ENCODE data around the gene TEX35.

DNA sequence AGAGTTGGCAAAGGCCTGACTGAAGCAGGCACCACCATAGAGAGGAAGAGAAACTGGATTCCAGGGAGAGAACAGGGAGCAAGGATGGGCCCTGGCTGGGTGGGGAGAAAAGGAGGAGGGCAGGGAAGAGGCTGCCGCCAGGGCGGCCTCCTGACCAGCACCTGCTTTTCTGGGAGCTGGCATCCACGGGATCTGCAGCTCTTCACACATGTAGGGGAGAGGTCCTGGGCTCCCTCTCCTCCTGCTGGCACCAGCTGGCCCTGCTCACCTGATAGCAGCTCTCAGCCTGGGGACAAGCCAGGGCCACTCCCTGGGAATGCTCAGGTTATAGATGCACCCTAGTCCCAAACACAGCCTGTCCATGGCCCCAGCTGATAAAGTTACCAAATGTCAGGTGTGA lies 39.9 kb downstream of the TEX35 start:
- TF ChIP-seq, protein P1, sequence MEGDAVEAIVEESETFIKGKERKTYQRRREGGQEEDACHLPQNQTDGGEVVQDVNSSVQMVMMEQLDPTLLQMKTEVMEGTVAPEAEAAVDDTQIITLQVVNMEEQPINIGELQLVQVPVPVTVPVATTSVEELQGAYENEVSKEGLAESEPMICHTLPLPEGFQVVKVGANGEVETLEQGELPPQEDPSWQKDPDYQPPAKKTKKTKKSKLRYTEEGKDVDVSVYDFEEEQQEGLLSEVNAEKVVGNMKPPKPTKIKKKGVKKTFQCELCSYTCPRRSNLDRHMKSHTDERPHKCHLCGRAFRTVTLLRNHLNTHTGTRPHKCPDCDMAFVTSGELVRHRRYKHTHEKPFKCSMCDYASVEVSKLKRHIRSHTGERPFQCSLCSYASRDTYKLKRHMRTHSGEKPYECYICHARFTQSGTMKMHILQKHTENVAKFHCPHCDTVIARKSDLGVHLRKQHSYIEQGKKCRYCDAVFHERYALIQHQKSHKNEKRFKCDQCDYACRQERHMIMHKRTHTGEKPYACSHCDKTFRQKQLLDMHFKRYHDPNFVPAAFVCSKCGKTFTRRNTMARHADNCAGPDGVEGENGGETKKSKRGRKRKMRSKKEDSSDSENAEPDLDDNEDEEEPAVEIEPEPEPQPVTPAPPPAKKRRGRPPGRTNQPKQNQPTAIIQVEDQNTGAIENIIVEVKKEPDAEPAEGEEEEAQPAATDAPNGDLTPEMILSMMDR (IDR thresholded peaks at IDR 0.05), result no peak
- TF ChIP-seq POLR2AphosphoS5 (IDR thresholded peaks at IDR 0.05), result no peak
